ENCODE data around the gene EPS8.
A peak's percentile ranks its signal among the peaks of the same experiment; 100 is the strongest.

The EPS8 gene

DNA sequence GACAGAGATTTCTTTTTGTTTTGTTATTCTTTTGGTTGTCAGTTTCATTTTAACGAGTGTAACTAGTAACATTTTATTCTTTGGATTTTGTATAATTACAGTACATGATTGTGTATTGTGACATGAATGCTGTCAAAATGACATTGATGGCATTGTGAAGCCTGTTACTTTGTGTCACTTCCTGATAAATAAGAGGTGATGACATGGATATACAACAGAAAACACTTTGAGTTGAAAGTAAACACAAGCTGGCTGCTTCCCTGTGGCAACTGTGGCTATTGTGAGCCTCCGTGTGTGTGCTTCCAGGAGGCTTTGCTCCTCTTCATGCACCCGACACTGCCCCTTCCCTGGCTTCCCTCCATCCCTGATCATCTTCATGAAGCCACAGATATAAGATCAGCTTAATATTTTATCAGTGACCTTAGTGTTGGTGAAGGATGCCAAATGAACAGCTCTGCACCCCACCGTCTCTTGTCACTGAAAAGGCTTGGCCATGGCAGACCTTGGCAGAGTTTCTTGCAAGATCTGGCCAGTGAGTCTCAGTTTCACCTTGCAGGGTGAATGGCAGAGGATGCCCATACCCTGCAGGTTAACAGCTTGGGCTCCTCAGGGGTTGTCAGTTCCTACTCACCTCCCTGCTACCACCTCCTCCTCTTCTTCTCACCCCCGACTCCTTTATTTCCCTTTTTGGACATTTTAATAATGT is 191.9 kb downstream of the EPS8 start:
- DNase-seq (ENCODE audit: low read depth, low spot score): no peak
- no peak overlapping the region for H3K4me3 ChIP-seq (ENCODE audit: low read length)

DNA sequence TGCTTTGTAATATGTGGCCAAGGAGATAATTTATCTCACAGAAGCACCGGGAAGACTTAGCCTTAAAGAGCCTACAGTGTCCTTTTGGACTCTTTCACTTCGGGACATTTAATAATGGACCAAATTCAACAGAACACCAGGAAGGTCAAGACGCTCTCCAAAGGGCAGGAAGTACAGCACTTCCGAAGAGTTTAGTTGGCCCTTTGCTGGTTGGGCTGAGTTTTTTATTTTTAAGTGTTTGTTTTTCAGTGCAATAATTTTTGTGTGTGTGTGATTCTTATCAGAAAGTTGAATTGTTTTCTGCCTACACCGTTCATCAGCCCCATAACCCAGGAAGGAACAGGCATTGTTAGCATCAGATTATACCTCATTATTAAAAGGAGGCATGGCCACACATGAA is 193.0 kb downstream of the EPS8 start:
- no peak overlapping the region for H3K4me3 ChIP-seq (ENCODE audit: low read length)
- no peak for DNase-seq (ENCODE audit: low read depth, low spot score)

DNA sequence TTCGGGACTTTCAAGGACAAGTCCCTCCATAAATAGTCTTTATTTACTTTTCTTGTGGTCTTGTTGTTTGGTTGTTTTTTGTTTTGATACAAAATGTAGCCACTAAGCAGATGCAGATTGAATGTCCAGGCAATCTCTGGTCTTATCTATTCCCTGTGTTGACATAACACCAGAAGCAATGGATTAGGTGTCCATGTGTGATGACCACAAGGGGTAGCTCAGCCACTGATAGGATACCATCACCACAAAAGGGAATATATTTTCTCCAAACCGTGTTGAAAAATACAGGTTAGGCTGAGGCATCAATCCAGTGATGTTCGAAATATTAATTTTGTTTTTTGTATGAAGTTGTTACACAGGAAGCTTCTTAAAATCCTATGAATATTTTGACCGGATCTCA is 196.3 kb downstream of the EPS8 start:
- DNase-seq (ENCODE audit: low read depth, low spot score): no peak
- no peak overlapping the region for H3K4me3 ChIP-seq (ENCODE audit: low read length)

DNA sequence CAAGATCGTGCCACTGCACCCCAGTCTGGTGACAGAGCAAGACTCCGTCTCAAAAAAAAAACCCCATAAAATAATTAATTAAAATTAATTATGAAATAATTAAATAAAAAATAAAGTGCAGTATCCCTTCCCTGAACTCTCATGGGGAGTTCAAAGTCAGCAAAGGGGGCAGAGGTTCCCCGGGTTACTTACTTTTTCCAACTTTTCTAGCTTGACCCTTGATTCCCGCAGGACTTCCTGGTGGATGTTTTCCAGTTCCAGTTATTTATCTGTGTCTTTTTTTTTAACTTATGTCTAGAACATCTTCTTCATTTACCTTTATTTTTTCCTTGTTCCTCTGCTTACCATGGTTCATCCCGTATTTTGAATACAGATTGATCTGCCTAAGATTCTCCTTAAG is 197.4 kb downstream of the EPS8 start:
- no peak for DNase-seq (ENCODE audit: low read depth, low spot score)
- no peak overlapping the region for H3K4me3 ChIP-seq (ENCODE audit: low read length)

DNA sequence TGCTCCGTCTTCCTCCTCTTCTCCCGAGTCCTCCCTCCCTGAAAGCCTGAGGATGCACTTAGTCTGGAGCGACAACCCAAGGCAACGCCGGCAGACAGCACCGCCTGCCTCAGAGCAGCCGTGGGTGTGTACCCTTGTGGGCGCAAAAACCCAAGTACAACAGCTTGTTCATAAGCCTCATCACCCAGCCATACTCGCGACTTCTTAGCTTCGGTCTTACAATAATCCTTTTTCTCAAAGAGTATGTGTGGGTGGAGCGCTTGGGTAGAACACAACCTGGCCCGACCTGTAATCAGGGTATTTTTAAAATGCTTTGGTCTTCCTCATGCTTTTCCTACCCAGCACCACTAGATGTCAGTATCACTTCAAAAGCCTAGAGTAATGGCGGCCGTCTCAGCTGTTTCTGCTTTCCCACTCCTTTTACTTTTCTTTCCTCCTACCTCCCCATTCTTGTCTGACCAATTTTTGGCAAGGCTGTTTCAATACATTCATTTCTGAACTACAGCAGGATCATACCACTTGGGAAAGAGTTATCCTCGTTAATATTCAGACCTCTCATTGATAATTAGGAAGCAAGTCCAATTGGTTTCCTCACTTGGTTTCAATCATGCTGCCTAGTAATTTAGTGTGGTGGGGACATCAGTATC is 198.9 kb downstream of the EPS8 start:
- H3K4me3 ChIP-seq (ENCODE audit: low read length): no peak overlapping the region

DNA sequence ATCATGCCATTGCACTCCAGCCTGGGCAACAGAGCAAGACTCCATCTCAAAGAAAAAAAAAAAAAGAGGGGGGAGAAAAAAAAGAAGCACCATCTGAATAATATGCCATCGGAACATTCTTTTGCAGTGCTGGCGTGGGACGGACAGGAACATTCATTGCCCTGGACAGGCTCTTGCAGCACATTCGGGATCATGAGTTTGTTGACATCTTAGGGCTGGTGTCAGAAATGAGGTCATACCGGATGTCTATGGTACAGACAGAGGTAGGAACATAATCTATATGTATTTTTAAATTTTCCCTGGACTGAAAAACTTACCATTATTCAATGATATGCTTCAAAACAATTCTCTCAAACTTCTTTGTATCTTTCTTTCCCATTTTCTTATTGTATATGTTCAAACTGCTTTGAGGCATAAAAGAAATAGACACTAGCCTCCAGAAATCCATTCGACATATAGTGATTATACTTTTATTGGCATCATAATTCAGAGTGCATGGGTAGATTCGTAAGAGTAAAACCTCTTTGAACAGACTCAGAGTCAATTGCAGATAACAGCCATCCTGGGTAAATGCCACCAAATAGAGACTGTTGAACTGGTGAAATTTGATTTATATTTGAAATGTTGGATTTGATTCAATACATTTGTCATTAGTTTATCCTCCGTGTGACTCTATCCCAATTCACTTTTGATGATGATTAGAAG is 199.7 kb downstream of the EPS8 start:
- DNase-seq (ENCODE audit: low read depth, low spot score): no peak
- H3K4me3 ChIP-seq (ENCODE audit: low read length): no peak overlapping the region

More for the DNA sequence above, 198.9 kb downstream of the EPS8 start:
- DNase-seq (ENCODE audit: low read depth, low spot score): peak; percentile 53

DNA sequence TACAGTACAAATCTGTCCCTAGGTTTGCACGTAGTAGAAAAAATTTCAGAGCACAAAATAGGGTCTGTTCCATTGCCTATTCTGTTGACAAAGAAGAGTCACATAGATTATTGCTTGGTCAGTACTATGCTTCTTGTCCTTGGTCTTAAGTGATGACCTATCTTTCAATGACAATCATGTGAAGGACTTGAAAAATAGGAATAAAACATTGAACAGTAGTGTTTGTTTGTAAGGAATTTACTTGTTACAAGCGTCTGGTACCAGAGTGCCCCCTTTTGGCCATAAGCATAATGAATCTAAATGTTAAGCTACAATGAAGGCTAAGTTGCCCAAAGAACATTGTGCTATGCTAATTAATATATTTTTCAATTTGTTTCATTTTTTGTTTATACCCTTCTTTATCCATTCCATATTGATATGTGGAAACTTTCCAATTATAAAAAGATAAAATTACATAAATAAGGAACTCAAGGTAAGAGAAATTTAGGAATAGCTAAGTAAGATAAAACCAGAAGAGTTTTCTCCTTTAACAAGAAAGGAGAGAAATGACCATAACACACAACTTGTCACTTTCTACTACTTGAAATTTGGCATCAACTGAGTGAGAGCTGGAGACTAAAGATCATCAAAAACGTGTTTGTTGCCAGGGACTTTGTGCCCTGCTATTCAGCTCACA is 204.7 kb downstream of the EPS8 start:
- H3K4me3 ChIP-seq (ENCODE audit: low read length): no peak overlapping the region
- DNase-seq (ENCODE audit: low read depth, low spot score): peak; percentile 46

DNA sequence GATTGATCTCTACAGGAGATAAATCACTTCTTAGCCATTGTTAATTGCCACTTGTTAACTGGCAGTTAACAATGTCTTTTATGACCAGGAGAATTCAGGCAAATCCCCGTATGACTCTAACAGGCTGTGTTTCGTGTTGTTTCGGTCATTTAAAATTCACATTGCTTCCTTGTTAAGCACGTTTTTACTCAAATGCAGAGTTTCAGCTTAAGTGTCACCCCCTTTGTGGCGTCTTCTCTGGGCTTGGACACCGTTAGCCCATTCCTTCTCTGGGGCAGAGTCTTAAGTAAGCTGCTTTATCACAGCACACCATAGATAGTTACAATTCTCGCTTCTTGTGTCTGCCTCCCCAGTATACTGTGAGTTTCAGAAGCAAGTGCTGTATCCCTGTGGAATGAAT is 205.4 kb downstream of the EPS8 start:
- DNase-seq (ENCODE audit: low read depth, low spot score): no peak

DNA sequence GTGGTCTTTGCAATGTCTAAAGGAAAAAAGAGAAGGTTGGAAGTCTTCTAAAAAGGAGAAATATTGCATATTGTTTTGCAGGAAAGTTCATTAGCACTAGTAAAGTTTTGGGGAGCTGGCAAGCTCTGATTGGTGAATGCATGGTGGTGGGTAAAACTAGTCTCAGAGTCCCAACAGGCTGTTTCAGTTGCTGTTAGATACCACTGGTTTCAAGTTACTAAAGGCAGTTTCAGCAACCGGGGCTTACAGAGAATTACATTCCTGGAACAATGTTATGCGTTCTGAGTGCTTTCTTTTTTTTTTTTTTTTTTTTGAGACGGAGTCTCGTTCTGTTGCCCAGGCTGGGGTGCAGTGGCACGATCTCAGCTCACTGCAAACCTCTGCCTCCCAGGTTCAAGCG is 208.2 kb downstream of the EPS8 start:
- no peak for DNase-seq (ENCODE audit: low read depth, low spot score)
- H3K4me3 ChIP-seq (ENCODE audit: low read length): no peak overlapping the region

More for the DNA sequence above, 205.4 kb downstream of the EPS8 start:
- no peak overlapping the region for H3K4me3 ChIP-seq (ENCODE audit: low read length)

DNA sequence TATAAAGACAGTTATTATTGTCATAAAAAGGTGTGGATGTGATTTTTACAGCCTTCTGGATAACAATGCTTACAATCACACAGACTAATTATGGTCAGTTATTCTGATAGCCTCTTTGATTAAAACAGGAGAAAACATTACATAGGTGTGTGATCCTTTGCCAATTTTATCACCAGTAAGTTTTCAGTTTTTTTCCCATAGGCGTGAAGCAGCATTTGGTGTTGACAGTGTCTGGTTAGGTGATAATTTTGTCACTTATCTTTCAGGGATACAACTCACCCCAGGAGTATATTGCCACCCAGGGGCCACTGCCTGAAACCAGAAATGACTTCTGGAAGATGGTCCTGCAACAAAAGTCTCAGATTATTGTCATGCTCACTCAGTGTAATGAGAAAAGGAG is 208.8 kb downstream of the EPS8 start:
- DNase-seq (ENCODE audit: low read depth, low spot score): no peak
- H3K4me3 ChIP-seq (ENCODE audit: low read length): no peak overlapping the region

DNA sequence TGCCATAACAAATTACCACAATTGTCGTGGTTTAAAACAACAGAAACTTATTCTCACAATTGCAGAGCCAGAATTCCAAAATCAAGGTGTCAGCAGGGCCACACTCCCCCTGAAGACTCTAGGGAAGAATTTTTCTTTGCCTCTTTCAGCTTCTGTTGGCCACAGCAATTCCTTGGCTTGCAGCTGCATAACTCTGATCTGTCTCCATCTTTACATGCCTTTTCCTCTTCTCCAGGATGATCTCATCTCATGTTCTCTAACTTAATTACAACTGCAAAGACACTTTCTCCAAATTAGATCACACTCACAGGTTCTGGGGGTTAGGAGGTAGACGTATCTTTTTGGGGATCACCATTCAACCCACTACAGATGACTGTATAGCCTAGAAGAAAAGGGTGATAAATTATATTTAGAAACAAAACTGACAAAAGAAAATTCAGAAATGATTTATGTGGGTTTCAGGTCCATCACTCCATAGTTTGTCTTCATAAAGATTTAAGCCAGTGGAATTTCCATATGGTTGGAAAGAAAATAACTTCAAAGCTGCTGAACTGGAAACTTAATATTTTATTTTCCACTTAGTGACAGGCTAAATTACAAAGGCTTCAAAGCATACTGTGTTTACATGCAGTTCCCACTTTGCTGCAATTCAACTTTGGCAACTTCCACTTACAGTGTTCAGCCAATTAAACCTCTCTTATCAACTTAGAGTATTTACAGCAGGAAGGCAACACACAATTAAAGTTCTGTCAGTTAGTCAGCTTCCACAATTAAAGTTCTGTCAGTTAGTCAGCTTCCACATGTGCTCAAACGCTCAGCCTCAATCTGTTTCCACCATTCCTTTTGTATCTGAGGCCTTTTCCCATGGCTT is 213.3 kb downstream of the EPS8 start:
- no peak overlapping the region for H3K4me3 ChIP-seq (ENCODE audit: low read length)
- no peak for DNase-seq (ENCODE audit: low read depth, low spot score)

DNA sequence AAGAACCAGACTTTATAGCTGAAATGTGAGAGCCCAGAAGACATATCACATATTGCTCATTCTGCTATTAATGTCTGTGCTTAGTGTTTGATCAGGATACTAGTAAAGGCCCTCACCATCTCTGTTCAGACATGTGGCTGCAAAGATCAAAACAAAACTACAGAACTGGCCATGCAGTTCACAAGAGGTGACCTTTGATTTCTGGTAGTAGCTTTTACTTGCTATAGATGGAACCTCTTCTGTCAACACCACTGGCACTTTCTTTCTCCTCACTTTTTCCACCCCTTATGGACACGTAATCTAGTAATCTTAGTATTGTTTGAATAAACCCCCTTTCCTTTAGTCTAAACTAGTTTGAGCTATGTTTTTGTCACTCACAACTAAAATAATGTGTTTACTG is 214.8 kb downstream of the EPS8 start:
- no peak for DNase-seq (ENCODE audit: low read depth, low spot score)
- H3K4me3 ChIP-seq (ENCODE audit: low read length): no peak overlapping the region
